Hepatocyte (in vitro differentiated cells): ENCODE data around the gene KIF15.

Experiments
- CTCF ChIP-seq: fragments of 200-600 bp; sonication (generic); IDR thresholded peaks from 2 replicates; pipeline ENCODE4 v1.5.1; 2016; ENCODE audit warnings: antibody characterized with exemption, mild to moderate bottlenecking; ENCODE audit not compliant: poor library complexity
- EZH2 ChIP-seq: fragments of 200-600 bp; sonication (generic); IDR thresholded peaks from 2 replicates; pipeline ENCODE4 v1.6.1; 2016; ENCODE audit warnings: antibody characterized with exemption, mild to moderate bottlenecking, borderline replicate concordance
- EZH2phosphoT487 ChIP-seq: fragments of 200-600 bp; sonication (generic); IDR thresholded peaks from one replicate; pipeline ENCODE4 v1.6.1; 2018; ENCODE audit warnings: antibody characterized with exemption, mild to moderate bottlenecking, low read depth, moderate library complexity; ENCODE audit not compliant: unreplicated experiment, severe bottlenecking

DNA sequence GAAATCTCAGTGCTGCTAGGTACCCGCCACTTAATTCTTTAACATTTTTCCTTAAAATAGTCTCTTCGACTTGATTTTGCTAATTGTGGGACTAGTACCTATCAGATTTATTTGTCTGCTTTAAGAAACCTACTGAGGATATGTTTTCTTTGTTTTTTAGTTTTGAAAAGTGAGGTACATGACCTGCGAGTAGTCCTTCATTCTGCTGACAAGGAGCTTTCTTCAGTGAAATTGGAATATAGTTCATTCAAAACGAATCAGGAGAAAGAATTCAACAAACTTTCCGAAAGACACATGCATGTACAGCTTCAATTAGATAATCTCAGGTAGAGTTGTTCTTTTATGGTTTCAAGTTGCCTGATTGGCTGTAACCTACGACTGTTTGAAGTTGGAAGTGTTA is 53.2 kb downstream of the KIF15 start:
- TF ChIP-seq CTCF (no peak), EZH2phosphoT487 (no peak), EZH2 (no peak)
